Measurements from ENCODE around the gene AKAP12.

Gene AKAP12

GRCh38 chr6:151387175-151387970 is 147.6 kb downstream of the AKAP12 start:
- DNase-seq: no peak

GRCh38 chr6:151388236-151388635 is 148.5 kb downstream of the AKAP12 start:
- DNase-seq: no peak

GRCh38 chr6:151388997-151389617 is 149.3 kb downstream of the AKAP12 start:
- no peak for DNase-seq

- peak; percentile 56 for DNase-seq
Observed at GRCh38 chr6:151389618-151390275, 150.0 kb downstream of the AKAP12 start.

GRCh38 chr6:151390276-151390850 is 150.6 kb downstream of the AKAP12 start:
- DNase-seq: peak; percentile 98

GRCh38 chr6:151390851-151391470 is 151.2 kb downstream of the AKAP12 start:
- DNase-seq: peak; percentile 82

- peak; percentile 69 for DNase-seq
Observed at GRCh38 chr6:151391471-151392413, 152.0 kb downstream of the AKAP12 start, which contains the start of gene ZBTB2. Gene ZBTB2, minus strand, starts transcription at chr6:151391559. Its CDS starts 17,922 bp downstream, at chr6:151373637.

- no peak for DNase-seq
Observed at GRCh38 chr6:151392427-151392826, 152.7 kb downstream of the AKAP12 start.

- no peak for DNase-seq
Observed at GRCh38 chr6:151393410-151393809, 153.6 kb downstream of the AKAP12 start.

GRCh38 chr6:151399679-151400078 is 159.9 kb downstream of the AKAP12 start:
- peak; percentile 26 for DNase-seq

- DNase-seq: no peak
Observed at GRCh38 chr6:151400473-151400872, 160.7 kb downstream of the AKAP12 start.

GRCh38 chr6:151402228-151402627 is 162.5 kb downstream of the AKAP12 start:
- no peak for DNase-seq

- no peak for DNase-seq
Observed at GRCh38 chr6:151403919-151404308, 164.1 kb downstream of the AKAP12 start.
